Fibroblast of lung (primary cell): ENCODE measurements around the gene CDKN1A.

Source experiments
- EZH2 ChIP-seq: IDR thresholded peaks from 2 replicates; pipeline ENCODE4 v1.5.1; 2012; ENCODE audit warnings: low read length, control low read depth, mild to moderate bottlenecking; ENCODE audit errors: missing control alignments
- TF ChIP-seq, protein P1 (sequence below), 2 donors: IDR thresholded peaks in 1 of 2; conservative IDR thresholded peaks in 1 of 2; 1 replicate in 1 of 2; 2 replicates in 1 of 2; pipeline ENCODE4 v1.5.1; 2011 to 2012; ENCODE audit warnings: low read length in 2 of 2, control low read depth in 1 of 2, inconsistent platforms in 1 of 2, low read depth in 1 of 2, mild to moderate bottlenecking in 1 of 2

GRCh38 chr6:36683656-36684446 is 5.3 kb downstream of the CDKN1A start:
- TF ChIP-seq, protein P1, sequence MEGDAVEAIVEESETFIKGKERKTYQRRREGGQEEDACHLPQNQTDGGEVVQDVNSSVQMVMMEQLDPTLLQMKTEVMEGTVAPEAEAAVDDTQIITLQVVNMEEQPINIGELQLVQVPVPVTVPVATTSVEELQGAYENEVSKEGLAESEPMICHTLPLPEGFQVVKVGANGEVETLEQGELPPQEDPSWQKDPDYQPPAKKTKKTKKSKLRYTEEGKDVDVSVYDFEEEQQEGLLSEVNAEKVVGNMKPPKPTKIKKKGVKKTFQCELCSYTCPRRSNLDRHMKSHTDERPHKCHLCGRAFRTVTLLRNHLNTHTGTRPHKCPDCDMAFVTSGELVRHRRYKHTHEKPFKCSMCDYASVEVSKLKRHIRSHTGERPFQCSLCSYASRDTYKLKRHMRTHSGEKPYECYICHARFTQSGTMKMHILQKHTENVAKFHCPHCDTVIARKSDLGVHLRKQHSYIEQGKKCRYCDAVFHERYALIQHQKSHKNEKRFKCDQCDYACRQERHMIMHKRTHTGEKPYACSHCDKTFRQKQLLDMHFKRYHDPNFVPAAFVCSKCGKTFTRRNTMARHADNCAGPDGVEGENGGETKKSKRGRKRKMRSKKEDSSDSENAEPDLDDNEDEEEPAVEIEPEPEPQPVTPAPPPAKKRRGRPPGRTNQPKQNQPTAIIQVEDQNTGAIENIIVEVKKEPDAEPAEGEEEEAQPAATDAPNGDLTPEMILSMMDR (conservative IDR thresholded peaks at IDR 0.05 in 1 of 2, IDR thresholded peaks at IDR 0.05 in 1 of 2; ENCODE audit: low read depth in 1 of 2, low read length in 2 of 2): no peak
- no peak for TF ChIP-seq EZH2
